Fibroblast of lung (primary cell): ENCODE results near the gene ACAP3. TPM values are rescaled to one million over a fixed set of nuclear protein-coding genes. Genes with fewer than 3 reads are reported as not detected.

Source experiments
- DNase-seq, 2 donors: peaks; one replicate each; pipeline versions ENCODE4 v3.0.0 to v3.0.0-alpha.2; 2010; ENCODE audit warnings: low read depth in 2 of 2
- H2AFZ ChIP-seq: 2 replicates; pipeline ENCODE4 v1.5.1; 2012; ENCODE audit warnings: low read length, control low read depth, inconsistent platforms
- H3K27ac ChIP-seq: 2 replicates; pipeline ENCODE4 v1.5.1; 2011; ENCODE audit warnings: low read length, control low read depth; ENCODE audit not compliant: insufficient read depth
- H3K27me3 ChIP-seq: 2 replicates; pipeline ENCODE4 v1.5.1; 2011; ENCODE audit warnings: mild to moderate bottlenecking, low read length; ENCODE audit not compliant: control insufficient read depth, insufficient read depth
- H3K36me3 ChIP-seq: 2 replicates; pipeline ENCODE4 v1.5.1; 2011; ENCODE audit warnings: low read length; ENCODE audit not compliant: control insufficient read depth, insufficient read depth
- H3K4me1 ChIP-seq: 2 replicates; pipeline ENCODE4 v1.5.1; 2011; ENCODE audit warnings: low read length; ENCODE audit not compliant: control insufficient read depth, insufficient read depth; ENCODE audit errors: extremely low read depth
- H3K4me2 ChIP-seq: 2 replicates; pipeline ENCODE4 v1.5.1; 2011; ENCODE audit warnings: low read length, control low read depth; ENCODE audit not compliant: insufficient read depth; ENCODE audit errors: extremely low read depth
- H3K4me3 ChIP-seq, 4 experiments: fragments of 200-600 bp in 1 of 4; sonication (generic) in 1 of 4; replicated peaks in 1 of 4; 2 replicates each; pipeline ENCODE4 v1.5.1; 2011 to 2016; ENCODE audit warnings: low read length in 4 of 4, low read depth in 3 of 4, mild to moderate bottlenecking in 3 of 4, control low read depth in 2 of 4, inconsistent platforms in 1 of 4, mixed read lengths in 1 of 4; ENCODE audit not compliant: insufficient read depth in 1 of 4; ENCODE audit errors: control extremely low read depth in 1 of 4
- H3K79me2 ChIP-seq: 2 replicates; pipeline ENCODE4 v1.5.1; 2012; ENCODE audit warnings: mild to moderate bottlenecking, low read length, inconsistent platforms; ENCODE audit not compliant: control insufficient read depth, insufficient read depth
- H3K9ac ChIP-seq: 2 replicates; pipeline ENCODE4 v1.5.1; 2011; ENCODE audit warnings: mild to moderate bottlenecking, low read length, control low read depth; ENCODE audit not compliant: insufficient read depth
- H3K9me3 ChIP-seq: 2 replicates; pipeline ENCODE4 v1.5.1; 2012; ENCODE audit warnings: low read depth, low read length; ENCODE audit not compliant: control insufficient read depth, insufficient read depth
- H4K20me1 ChIP-seq: 2 replicates; pipeline ENCODE4 v1.5.1; 2011; ENCODE audit warnings: low read length; ENCODE audit not compliant: control insufficient read depth, insufficient read depth; ENCODE audit errors: extremely low read depth
- CTCF ChIP-seq, 2 donors: IDR thresholded peaks in 1 of 2; conservative IDR thresholded peaks in 1 of 2; 1 replicate in 1 of 2; 2 replicates in 1 of 2; pipeline ENCODE4 v1.5.1; 2011 to 2012; ENCODE audit warnings: low read length in 2 of 2, control low read depth in 1 of 2, inconsistent platforms in 1 of 2, low read depth in 1 of 2, mild to moderate bottlenecking in 1 of 2
- EZH2 ChIP-seq: IDR thresholded peaks from 2 replicates; pipeline ENCODE4 v1.5.1; 2012; ENCODE audit warnings: low read length, control low read depth, mild to moderate bottlenecking; ENCODE audit errors: missing control alignments
- polyA plus RNA-seq, 2 donors: library from polyadenylated mRNA; depleted of rRNA in 1 of 2; stranded (reverse) in 1 of 2; unstranded in 1 of 2; fragments of >200 nt; gene quantifications; 2 replicates each; pipeline ENCODE4 v1.2.1, GENCODE V29; 2011 to 2012; ENCODE audit warnings: missing spikeins in 1 of 2
- total RNA-seq: library from RNA; depleted of rRNA; stranded (reverse); fragments of >200 nt; gene quantifications from 2 replicates; pipeline ENCODE4 v1.2.1, GENCODE V29; 2014

The ACAP3 gene
- total and polyA plus RNA-seq, 2 donors (not counting 1 experiment from before 2014, with no cell fraction given) = 15.3 to 50.9 TPM

GRCh38 chr1:1348420-1349255, 40.9 kb upstream of the ACAP3 start:
- Histone ChIP-seq H3K9ac (peak overlapping the region; percentile 69), H3K79me2 (peaks cover 69% of the 10 kb centered on the region), H3K27ac (peak overlapping the region; percentile 66), H3K4me2 (peak overlapping the region; percentile 89), H3K27me3 (no peaks in the 10 kb centered on the region), H3K4me1 (peaks cover 40% of the 10 kb centered on the region), H3K36me3 (peaks cover 12% of the 10 kb centered on the region), H3K9me3 (no peaks in the 10 kb centered on the region), H3K4me3 (peak overlapping the region; percentile 74 to 82 (median 78)), H4K20me1 (no peaks in the 10 kb centered on the region), H2AFZ (no peak overlapping the region)
- DNase-seq = peak; percentile 49 to 54
- no peak for TF ChIP-seq EZH2
- TF ChIP-seq CTCF (conservative IDR thresholded peaks at IDR 0.05 in 1 of 2, IDR thresholded peaks at IDR 0.05 in 1 of 2; ENCODE audit: low read depth in 1 of 2, low read length in 2 of 2) = no peak

DNA sequence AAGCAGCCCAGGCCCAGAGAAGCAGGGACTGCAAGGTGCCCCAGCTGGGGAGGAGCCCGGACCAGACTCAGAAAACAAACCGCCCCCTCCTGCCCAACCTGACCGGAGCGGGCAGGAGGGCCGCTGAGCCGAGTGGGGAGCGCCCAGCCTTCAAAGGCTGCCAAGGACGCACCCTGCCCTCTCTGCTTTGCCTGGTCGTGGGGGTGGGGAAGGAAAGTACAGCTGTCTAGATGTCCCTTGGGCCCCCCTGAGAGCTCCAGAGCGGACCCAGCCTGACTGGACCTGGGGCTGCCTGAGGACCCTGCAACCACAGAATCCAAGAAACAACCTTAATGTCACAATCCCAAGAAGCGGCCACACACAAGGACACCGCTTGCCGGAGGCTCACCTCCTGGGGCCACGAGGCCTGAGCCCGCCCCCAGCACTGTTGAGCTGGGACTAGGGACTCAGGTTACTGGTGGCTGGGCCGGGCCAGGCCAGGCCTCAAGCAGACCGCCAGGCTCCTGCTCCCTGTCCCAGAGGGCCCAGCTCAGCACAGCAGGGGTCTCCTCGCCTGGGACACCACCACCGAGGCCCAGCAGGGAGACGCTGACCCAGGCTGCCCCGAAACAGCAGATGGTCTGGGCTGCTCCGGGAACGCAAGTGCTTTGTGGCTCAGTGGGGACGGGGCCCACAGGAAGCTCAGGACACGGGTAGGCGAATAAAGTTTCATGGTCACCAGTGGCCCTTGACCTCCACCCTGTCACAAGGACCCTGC, 40.1 kb upstream of the ACAP3 start:
- no peaks in the 10 kb centered on the region for H3K9me3 ChIP-seq
- no peak overlapping the region for H2AFZ ChIP-seq
- DNase-seq = peak in 1 of 2 donors; percentile 45
- H3K27me3 ChIP-seq = no peaks in the 10 kb centered on the region
- H3K4me3 ChIP-seq = peak overlapping the region; percentile 74 to 82 (median 78)
- no peak for TF ChIP-seq CTCF (conservative IDR thresholded peaks at IDR 0.05 in 1 of 2, IDR thresholded peaks at IDR 0.05 in 1 of 2; ENCODE audit: low read depth in 1 of 2, low read length in 2 of 2)
- no peak for TF ChIP-seq EZH2
- no peaks in the 10 kb centered on the region for H4K20me1 ChIP-seq
- H3K9ac ChIP-seq = peak overlapping the region; percentile 69
- H3K79me2 ChIP-seq = peaks cover 69% of the 10 kb centered on the region
- peaks cover 39% of the 10 kb centered on the region for H3K4me1 ChIP-seq
- H3K27ac ChIP-seq = peak overlapping the region; percentile 66
- H3K4me2 ChIP-seq = peak overlapping the region; percentile 89
- peaks cover 5% of the 10 kb centered on the region for H3K36me3 ChIP-seq

DNA sequence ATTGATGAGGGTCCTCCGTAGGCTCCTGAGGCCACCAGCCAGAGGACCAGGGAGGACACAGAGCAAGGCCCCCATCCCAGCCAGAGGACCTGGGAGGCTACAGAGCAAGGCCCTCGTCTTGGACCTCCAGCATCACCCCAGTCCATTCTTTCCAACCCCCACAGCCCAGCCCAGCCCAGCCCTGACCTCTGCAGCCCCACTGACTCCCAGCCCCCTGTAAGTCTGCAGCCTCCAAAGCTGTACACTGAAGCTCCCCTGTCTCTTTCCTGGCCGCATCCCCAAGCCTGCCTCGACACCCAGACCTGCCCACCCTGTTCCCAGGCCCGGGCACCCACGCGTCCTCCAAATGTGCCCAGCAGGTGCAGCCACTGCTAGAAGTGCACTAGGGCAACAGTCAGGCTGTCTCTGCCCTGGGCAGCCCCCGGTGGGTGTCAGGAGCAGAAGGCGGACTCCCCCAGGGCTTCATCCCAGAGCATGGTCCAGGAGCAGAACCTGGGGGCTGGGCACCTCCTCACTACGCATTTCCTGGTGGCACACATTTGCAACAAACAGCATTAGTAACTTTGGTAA, 39.4 kb upstream of the ACAP3 start:
- Histone ChIP-seq H2AFZ (no peak overlapping the region), H4K20me1 (no peaks in the 10 kb centered on the region), H3K79me2 (peaks cover 69% of the 10 kb centered on the region), H3K27me3 (no peaks in the 10 kb centered on the region), H3K4me2 (peak overlapping the region; percentile 89), H3K4me1 (peaks cover 32% of the 10 kb centered on the region), H3K4me3 (peak overlapping the region; percentile 74 to 82 (median 78)), H3K9me3 (no peaks in the 10 kb centered on the region), H3K27ac (no peak overlapping the region), H3K9ac (no peak overlapping the region), H3K36me3 (no peaks in the 10 kb centered on the region)
- DNase-seq = no peak
- TF ChIP-seq CTCF (conservative IDR thresholded peaks at IDR 0.05 in 1 of 2, IDR thresholded peaks at IDR 0.05 in 1 of 2; ENCODE audit: low read depth in 1 of 2, low read length in 2 of 2) (no peak), EZH2 (no peak)
